IPS-NIHi11 (cell line): ENCODE measurements around the gene PPARG.
"Not testable (repeated sequence)": the region's sequence is repeated elsewhere in the genome, so short reads cannot be mapped to it uniquely, and the experiment has no call there.

Experiments used
- DNase-seq: peaks from one replicate; pipeline ENCODE4 v3.0.0; 2012; ENCODE audit warnings: mixed read lengths, low spot score

PPARG gene

DNA sequence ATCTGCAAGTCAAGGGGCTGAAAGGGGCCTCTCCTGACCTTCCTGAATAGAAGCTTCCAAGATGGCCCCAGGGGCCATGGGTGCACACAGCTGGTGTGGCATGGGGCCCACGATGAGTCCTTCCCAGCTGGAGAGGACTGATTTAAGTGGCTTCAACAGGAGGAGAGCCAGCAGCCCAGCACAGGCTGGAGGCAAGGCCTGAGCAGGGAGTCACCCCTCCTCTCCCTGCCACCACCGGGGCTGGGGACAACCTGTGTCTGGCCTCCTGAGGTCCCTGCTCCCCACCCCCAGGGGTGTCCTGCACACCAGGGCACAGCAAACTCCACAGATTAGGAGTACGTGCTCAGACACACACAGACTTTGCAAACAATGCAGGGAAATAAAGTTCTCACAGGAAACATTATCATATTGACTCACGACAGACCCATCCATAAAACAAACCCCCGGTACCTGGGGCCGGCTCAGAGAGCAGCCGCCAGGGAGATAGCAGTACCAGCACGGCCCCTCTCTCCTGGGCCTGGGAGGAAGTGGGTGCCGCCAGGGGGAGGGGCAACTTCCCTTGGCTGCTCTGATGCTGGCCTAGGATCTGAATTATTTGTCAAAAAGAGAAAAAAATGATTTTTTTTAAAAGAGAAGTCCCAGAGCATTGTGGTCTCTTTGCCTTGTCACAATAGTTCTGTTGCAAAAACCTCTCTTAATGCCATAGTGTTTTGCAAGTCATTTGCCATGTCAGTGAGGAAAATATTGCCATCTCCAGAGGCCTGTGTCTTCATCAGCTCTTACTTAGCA, 173.5 kb downstream of the PPARG start:
- DNase-seq, result no peak

DNA sequence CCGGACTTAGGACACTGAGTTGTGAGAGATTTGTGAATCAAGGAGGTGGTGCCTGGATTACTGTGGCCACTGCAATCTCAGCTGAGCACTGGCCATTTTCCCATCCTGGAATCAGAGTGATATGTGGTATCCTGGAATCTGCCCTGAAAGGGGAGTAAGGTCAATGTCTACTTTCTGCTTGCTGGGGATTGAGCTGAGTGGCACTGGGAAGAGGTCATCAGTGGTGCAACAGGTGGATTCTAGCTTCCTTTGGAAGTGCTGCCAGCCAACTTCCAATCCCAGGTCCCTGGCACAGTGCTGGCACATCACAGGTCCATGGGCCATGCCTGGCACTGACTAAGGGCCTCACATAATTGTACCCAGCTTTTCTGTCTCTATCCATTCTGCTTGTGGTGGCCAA, 174.8 kb downstream of the PPARG start:
- DNase-seq, result no peak

DNA sequence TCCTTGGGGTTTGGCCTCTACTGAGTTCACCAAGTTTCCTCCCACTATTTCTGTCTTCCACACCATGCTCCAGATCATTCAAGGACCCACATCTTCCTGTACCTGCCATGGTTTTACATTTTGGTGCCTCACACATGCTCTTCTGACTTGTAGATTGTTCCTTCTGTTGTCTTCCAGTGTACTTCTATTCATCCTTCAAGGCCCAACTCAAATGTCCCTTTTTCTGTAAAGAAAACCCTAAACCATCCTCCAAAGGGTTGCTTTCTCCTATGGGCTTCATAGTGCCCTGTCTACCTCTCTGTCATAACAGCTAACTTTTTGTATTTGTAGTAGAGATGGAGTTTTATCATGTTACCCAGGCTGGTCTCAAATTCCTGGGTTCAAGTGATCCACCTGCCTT, 175.3 kb downstream of the PPARG start:
- no peak for DNase-seq

DNA sequence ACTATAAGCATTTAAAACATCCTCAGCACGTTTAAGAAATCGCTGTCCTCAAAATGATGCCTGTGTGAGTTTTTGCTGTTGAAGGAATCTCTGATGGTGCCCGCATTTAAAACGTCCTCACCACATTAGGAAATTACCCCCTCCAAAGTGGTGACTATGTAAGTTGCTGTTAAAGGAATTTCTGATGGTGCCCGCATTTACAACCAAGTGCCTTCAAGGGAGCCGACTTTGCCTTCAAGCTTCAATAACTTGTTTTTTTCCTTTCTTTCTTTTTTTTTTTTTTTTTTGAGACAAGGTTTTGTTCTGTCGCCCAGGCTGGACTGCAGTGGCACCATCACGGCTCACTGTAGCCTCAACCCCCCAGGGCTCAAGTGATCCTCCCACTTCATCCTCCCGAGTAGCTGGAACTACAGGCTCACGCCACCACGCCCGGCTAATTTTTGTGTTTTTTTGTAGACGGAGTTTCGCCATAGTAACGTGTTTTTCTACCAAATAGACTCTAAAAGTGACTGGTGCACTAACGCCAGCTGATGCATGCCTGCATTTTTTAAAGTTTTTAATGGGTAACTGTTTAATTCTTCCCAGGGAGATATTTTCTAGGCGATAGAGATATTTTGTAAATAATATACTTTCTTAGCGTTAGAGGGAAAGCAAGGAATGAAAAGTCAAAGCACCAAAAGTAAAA, 176.4 kb downstream of the PPARG start:
- DNase-seq, result no peak

DNA sequence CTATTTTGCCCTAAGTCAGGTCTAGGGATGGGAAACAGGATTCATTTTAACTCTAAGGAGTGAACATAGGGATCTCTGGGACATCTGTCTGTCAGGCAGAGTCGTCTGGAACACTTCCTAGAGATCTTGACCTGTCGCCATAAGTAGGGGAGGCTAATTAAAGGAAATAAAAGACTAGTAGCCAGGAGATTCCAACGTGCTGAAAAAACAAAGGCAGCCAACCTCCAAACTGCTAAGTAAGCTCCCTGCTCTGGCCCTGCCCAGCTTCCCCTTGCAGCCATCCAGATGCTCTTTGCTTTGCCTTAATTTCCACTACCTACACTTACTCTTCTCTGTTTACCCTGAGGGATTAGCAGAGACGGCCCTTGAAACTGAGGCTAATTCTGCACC, 177.0 kb downstream of the PPARG start:
- DNase-seq, result no peak

DNA sequence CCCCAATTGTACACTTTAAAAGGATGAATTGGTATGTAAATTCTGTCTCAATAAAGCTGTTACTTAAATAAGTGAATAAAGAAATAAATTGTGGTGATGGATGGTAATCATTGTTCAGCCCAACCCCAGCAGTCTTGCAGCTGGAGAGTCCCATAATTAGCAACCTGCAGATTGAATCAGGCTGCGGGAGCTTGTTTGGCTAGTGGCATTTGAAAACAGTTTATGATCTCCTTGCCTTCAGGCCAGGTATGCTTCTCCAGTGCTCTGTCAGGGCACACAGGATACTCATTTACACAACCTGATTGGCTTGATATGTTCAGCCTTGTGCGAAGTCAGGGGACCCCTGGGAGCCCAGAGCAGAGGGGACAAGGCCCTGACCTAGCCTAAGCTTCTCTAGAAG, 178.9 kb downstream of the PPARG start:
- no peak for DNase-seq

DNA sequence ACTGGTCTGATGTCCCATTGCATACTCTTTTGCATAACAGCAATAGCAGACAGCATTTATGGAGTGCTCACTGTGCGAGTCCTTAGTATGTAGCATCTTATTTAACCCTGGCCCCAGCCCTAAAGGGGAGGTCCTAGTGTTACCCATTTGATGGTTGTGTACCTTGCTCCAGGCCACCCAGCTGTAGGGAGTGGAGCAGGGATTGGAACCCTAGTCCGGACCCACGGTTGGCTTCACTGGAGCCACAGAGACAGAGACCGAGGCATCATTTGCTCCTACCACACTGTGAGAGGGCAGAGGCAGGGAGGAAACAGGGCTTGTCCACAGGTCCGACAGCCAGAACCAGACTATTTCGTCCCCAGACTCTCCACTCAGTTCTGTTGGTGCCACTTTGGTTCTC, 179.4 kb downstream of the PPARG start:
- DNase-seq, result no peak

DNA sequence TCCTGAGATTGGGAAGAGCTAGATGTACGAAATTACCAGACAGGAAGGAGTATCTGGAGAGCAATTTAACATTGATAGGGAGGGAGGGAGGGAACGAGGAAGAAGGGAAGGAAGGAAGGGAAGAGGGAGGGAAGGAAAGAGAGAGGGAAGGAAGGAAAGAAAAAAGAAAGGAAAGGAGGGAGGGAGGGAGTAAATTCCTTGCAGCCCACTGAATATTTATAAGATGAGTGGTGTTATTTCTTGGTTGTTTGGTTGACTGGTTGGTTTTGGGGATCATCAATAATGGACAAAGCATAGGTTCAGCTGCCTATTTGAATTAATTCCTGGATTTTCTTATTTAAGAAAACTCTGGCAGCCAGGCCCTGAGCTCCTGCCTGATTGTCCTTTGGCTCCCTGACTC, 179.9 kb downstream of the PPARG start:
- DNase-seq, result no peak

DNA sequence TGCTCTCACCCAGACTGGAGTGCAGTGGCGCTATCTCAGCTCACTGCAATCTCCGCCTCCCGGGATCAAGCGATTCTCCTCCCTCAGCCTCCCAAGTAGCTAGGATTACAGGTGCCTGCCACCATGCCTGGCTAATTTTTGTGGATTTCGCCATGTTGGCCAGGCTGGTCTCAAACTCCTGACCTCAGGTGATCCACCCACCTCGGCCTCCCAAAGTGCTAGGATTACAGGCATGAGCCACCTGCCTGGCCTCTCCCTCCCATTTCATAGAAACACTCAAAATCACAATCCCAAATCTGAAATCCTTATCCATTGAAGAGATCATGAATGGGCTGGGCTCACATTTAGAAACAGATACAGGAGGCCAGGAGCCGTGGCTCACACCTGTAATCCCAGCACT, 180.4 kb downstream of the PPARG start:
- not testable (repeated sequence) for DNase-seq

DNA sequence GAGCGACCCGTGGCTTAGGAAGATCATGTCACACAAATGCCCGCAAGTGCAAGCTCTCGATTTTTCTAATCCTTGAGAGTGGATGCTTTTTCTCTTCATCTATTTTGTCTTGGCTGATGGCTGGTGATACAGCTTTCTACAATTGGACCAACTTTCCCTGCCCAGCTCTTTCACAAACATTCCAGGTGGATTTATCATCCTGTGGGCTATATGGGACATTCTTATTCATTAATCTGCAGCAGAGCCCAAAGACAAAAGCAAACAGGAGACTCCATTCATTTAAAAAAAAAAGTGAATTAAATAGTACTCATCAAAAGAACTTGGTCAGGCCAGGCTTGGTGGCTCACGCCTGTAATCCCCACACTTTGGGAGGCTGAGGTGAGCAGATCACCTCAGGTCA, 181.2 kb downstream of the PPARG start:
- DNase-seq, result no peak

DNA sequence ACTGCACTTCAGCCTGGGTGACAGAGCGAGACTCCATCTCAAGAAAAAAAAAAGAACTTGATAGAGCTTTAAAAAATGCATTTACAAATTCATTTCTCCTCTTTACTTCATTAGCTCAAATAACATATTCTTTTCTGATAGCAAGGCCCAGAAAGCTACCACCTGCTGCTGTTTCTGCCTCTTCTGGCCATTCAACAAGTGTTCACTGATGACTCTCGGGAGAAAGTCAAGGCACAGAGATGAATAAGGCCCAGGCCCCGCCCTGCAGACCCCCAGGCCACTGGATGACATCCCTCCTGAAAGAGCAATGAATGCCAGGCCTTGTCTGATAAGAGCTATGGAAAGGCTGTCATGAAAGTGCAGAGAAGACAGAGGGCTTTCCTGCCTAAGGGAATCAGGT, 181.8 kb downstream of the PPARG start:
- no peak for DNase-seq

DNA sequence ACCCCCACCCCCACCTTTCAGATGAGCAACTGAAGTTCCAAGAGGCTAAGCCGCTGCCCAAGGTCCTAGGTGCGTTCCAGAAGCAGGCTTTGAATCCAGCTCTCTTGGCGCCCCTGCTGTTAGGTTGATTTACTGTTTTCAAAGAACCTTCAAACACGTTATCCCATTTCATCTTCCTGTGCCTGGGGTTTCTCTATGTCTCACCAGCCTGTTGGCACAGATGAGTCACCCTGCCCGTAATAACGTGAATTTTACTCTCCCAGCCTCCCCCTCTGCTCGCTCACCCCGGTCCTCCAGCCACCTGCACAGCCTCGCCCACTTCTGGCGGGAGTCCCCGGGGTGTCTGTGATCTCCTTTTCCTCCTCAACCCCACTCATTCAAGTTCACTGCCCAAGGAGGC, 182.4 kb downstream of the PPARG start:
- no peak for DNase-seq

DNA sequence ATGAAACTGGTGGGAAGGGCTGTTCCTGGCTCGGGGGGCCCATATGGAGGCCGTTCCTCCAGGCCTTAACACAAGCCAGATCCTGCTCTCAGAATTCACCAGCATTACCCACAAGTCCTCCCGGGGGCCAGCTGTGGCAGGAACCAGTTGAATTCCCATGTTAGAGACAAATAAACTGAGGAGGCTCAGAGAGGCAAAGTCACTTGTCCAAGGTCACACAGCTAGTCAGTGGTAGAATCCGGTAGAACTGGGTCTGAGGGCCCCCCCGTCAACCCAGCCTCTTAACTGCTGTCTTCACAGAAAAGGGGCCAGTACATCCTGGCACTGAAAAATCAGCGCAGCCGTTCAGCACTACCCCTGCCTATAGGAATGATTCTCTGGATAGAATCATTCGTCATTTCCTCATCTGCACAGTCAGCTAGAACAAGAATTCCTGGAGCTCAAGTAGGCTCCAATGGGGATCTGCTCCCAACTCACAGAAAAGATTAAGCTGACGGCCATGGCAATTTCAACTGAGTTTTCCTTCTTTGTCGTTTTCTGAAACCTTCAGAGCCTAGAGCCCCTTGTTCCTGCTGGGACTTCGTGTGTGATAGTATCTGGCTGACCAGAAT, 183.2 kb downstream of the PPARG start:
- no peak for DNase-seq

DNA sequence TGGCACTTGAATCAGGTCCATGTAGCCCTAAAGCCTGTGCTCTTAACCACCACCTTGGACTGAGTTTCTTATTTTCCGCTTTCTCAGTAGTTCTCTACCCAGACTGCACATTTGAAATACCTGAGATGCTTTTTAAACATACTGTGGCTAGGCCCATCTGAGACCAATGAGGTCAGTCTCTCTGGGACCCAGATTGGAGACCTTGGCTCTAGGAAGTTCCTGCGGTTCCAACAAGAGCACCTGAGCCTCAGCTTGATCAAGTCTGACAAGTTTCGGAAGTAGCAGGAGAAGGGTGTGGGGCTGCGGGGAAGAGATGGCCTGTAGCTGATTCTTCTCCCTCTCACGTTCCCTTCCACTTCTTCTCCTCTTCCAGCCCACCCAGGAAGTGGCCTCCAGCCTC, 183.9 kb downstream of the PPARG start:
- DNase-seq, result no peak

DNA sequence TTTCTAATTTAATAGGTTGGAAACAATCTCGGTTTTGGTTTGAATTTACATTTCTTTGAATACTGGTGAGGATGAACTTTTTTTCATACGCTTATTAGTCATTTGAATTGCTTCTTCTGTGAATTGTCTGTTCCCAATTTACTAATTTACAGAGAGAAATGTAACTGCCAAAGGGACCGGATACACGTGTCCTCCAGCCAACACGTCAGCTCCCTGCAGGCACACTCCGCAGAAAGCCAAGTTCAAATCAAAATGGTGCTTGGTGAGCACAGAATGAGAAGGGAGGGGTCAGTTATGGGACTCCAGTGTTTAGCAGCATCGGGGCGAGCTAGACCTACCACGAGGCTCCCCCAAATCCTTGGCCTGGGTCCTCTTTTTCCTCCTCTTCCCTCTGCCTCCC, 184.6 kb downstream of the PPARG start:
- DNase-seq, result no peak

DNA sequence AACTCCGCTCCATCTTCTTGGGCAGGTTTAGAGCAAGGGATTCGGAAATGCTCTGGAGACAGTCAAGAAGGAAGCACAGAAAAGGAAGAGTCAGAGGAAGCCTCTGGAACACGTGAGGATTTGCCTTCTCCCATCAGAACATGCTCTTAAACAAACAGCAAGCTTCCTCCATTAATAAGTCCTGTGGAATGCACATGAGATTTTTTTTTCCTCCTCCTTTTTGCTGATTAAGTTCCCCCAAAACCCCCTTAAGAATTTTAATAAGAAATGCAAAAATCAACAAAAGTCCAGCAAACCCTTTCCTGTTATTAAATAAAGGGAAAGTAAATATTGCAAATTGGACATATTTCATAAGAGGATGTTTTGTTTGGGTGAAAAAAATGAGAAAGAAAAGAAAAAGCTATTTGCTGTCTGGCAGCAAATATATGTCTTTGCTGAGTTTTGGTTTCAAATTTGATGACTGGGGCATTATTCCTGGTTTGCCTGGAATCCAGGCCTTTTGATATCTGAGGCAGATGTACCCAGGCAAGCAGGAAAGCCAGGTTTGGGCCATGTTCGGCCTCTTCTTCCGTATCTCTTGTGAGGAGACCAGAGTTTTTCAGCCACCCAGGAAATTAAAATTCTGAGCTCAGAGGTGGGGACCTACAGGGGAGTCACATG, 187.5 kb downstream of the PPARG start:
- no peak for DNase-seq

DNA sequence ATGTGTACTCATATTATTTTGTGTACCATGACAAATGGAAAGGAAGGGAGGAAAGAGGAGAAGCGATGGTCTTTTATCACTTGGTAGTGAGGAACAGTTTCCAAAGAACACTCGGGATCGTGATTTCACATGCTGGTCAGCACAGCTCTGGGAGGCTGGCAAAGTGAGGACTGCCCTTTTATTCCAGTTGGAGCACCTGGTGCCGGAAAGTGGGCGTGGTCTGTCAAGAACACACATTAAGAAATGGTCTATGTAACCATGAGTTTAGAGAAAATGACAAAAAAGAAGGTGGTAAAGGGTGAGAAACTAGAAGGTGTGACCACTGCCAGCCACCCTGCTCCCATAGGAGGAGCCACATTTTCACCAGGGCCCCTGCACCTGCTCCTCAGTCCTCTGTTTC, 188.4 kb downstream of the PPARG start:
- DNase-seq, result no peak

DNA sequence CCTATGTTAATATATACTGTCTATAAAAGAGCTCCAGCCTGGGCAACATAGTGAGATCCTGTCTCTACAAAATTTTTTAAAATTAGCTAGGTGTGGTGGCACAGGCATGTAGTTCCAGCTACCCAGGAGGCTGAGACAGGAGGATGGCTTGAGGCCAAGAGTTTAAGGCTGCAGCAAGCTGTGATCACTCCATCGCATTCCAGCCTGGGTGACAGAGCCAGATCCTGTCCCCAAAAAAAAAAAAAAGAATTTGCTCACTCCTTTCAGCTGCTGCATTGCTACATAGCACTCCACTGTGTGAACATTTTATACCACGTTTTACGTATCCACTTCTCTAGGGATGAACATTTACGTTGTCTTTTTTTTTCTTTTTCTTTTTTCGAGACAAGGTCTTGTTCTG, 189.5 kb downstream of the PPARG start:
- no peak for DNase-seq

DNA sequence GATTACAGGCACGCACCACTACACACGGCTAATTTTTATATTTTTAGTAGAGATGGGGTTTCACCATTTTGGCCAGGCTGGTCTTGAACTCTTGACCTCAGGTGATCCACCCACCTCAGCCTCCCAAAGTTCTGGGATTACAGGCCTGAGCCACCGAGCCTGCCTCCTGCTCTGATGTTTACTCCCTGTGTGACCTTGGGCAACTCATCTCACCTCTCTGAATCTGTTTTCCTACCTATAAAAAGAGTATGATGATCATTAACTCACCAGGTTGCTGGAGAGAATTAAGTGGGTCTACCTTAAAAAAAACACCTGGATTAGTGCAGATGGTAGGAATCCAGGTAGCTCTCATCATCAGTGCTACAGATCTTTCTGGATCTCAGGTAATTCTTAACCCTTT, 190.3 kb downstream of the PPARG start:
- not testable (repeated sequence) for DNase-seq

DNA sequence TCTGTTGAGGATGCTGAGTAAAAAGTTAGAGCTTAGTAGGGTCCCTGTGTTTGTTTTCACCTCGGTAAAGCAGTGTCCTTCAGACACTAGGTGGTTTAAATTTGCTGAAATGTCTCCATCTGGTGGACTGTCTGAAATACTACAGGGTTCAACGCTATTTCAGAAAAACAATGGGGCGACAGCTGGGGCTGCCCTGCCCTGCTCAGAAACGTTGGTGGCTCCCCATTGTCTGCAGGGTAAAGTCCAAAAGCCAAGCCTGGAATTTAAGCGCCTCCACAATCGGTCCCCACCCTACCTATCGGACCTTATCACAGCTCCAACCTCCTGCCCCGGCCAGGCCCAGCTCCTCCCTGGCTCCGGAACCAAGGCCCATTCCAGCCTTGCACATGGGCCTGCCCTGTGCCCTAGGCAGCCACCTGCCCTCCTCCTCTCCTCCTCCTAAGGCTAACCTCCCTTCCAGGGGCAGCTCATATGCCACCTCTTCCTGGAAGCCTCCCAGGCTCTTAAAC, 191.1 kb downstream of the PPARG start:
- peak; percentile 83 for DNase-seq

DNA sequence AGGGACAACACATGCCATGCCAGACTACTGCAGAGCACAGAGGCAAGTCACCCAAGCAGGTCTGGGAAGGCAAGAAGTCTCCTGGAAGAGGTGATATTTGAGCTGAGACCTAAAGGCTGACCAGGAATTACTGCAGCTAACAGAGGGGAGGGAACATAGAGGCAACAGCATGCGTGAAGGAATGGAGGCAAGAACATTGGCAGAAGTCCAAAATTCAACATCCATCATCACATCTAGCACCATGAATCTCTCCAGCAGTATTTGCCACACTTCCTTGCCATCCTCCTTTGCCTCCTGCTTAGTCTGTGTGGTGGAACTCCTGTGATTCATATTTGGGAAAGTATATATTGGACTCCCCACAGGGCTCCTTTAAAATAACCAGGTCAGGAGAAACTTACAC, 194.5 kb downstream of the PPARG start:
- DNase-seq, result no peak

DNA sequence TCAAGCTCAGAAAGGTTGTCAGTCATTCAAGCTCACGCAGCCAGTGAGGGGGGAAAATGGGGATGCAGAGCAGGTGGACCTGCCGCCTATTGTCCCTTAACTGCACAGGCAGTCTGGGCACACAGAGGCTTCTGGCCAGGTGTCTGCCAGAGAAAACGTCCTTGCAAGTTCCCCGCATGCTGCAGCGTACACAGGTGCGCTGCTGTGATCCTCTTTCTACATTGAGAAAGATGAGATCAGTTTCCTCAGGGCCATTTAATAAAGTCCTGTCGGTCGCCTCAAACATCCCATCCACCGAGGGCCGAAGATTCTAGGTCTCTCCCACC, 195.0 kb downstream of the PPARG start:
- peak; percentile 23 for DNase-seq
